Trophoblast cell (in vitro differentiated cells and primary cell): Measurements from ENCODE around the gene TRIP13.
"Not testable (repeated sequence)": the region's sequence is repeated elsewhere in the genome, so short reads cannot be mapped to it uniquely, and the experiment has no call there.

Source experiments
- DNase-seq, 2 donors: peaks; one replicate each; pipeline ENCODE4 v3.0.0-alpha.2; 2016
- H2AFZ ChIP-seq: 2 replicates; pipeline ENCODE4 v1.6.1; 2013; ENCODE audit warnings: low read length, moderate library complexity, mild to moderate bottlenecking; ENCODE audit not compliant: insufficient read depth, poor library complexity
- H2AK5ac ChIP-seq: 2 replicates; pipeline ENCODE4 v1.6.1; 2013; ENCODE audit warnings: mild to moderate bottlenecking, low read length
- H2BK120ac ChIP-seq: 2 replicates; pipeline ENCODE4 v1.6.1; 2013; ENCODE audit warnings: low read length, mild to moderate bottlenecking, moderate library complexity; ENCODE audit not compliant: insufficient read depth, poor library complexity
- H2BK12ac ChIP-seq: 2 replicates; pipeline ENCODE4 v1.6.1; 2013; ENCODE audit warnings: mild to moderate bottlenecking, low read length, moderate library complexity
- H2BK5ac ChIP-seq: 2 replicates; pipeline ENCODE4 v1.6.1; 2013; ENCODE audit warnings: low read length, low read depth, moderate library complexity, mild to moderate bottlenecking; ENCODE audit not compliant: poor library complexity
- H3K14ac ChIP-seq: 2 replicates; pipeline ENCODE4 v1.6.1; 2013; ENCODE audit warnings: mild to moderate bottlenecking, low read length
- H3K18ac ChIP-seq: 2 replicates; pipeline ENCODE4 v1.6.1; 2013; ENCODE audit warnings: mild to moderate bottlenecking, low read length
- H3K23ac ChIP-seq: 2 replicates; pipeline ENCODE4 v1.6.1; 2013; ENCODE audit warnings: low read length
- H3K27ac ChIP-seq: 2 replicates; pipeline ENCODE4 v1.5.1; 2013; ENCODE audit warnings: low read depth, mild to moderate bottlenecking, inconsistent platforms, low read length, moderate library complexity
- H3K27me3 ChIP-seq: 2 replicates; pipeline ENCODE4 v1.6.1; 2013; ENCODE audit warnings: inconsistent platforms, mild to moderate bottlenecking, low read length, moderate library complexity; ENCODE audit not compliant: insufficient read depth
- H3K36me3 ChIP-seq, 2 experiments: 1 replicate in 1 of 2; 2 replicates in 1 of 2; pipeline ENCODE4 v1.6.1; 2013; ENCODE audit warnings: low read length in 2 of 2, mild to moderate bottlenecking in 2 of 2, moderate library complexity in 1 of 2; ENCODE audit not compliant: insufficient read depth in 2 of 2, control insufficient read depth in 1 of 2
- H3K4ac ChIP-seq: 2 replicates; pipeline ENCODE4 v1.6.1; 2013; ENCODE audit warnings: low read depth, mild to moderate bottlenecking, low read length, moderate library complexity
- H3K4me1 ChIP-seq, 2 experiments: 1 replicate in 1 of 2; 2 replicates in 1 of 2; pipeline ENCODE4 v1.6.1; 2013; ENCODE audit warnings: low read length in 2 of 2, mild to moderate bottlenecking in 2 of 2, moderate library complexity in 1 of 2; ENCODE audit not compliant: insufficient read depth in 2 of 2, control insufficient read depth in 1 of 2
- H3K4me2 ChIP-seq: 2 replicates; pipeline ENCODE4 v1.6.1; 2013; ENCODE audit warnings: inconsistent platforms, mild to moderate bottlenecking, low read length, moderate library complexity
- H3K4me3 ChIP-seq: 2 replicates; pipeline ENCODE4 v1.5.1; 2013; ENCODE audit warnings: mild to moderate bottlenecking, low read depth, low read length, inconsistent platforms
- H3K79me1 ChIP-seq: one replicate; pipeline ENCODE4 v1.6.1; 2013; ENCODE audit warnings: low read length
- H3K79me2 ChIP-seq: 2 replicates; pipeline ENCODE4 v1.6.1; 2013; ENCODE audit warnings: low read length, mild to moderate bottlenecking; ENCODE audit not compliant: control insufficient read depth, insufficient read depth, poor library complexity
- H3K9ac ChIP-seq: 2 replicates; pipeline ENCODE4 v1.6.1; 2013; ENCODE audit warnings: mild to moderate bottlenecking, low read length
- H3K9me3 ChIP-seq: 2 replicates; pipeline ENCODE4 v1.6.1; 2013; ENCODE audit warnings: low read depth, mild to moderate bottlenecking, control low read depth, inconsistent platforms, low read length; ENCODE audit not compliant: insufficient read depth
- H4K12ac ChIP-seq: 2 replicates; pipeline ENCODE4 v1.6.1; 2013; ENCODE audit warnings: low read depth, mild to moderate bottlenecking, low read length, moderate library complexity
- H4K8ac ChIP-seq: 2 replicates; pipeline ENCODE4 v1.6.1; 2013; ENCODE audit warnings: low read depth, mild to moderate bottlenecking, low read length, moderate library complexity
- H4K91ac ChIP-seq: one replicate; pipeline ENCODE4 v1.6.1; 2013; ENCODE audit warnings: low read depth, mild to moderate bottlenecking, low read length, moderate library complexity
- WGBS: extraction: QIAGEN DNeasy Blood & Tissue Kit; methylation state at CpG from one replicate; pipeline ENCODE4 v1.1.7; 2013; ENCODE audit warnings: missing lambda C conversion rate; ENCODE audit not compliant: insufficient read length, insufficient coverage; ENCODE audit errors: extremely low coverage; 5-methylcytosine and 5-hydroxymethylcytosine counted together

The TRIP13 gene

DNA sequence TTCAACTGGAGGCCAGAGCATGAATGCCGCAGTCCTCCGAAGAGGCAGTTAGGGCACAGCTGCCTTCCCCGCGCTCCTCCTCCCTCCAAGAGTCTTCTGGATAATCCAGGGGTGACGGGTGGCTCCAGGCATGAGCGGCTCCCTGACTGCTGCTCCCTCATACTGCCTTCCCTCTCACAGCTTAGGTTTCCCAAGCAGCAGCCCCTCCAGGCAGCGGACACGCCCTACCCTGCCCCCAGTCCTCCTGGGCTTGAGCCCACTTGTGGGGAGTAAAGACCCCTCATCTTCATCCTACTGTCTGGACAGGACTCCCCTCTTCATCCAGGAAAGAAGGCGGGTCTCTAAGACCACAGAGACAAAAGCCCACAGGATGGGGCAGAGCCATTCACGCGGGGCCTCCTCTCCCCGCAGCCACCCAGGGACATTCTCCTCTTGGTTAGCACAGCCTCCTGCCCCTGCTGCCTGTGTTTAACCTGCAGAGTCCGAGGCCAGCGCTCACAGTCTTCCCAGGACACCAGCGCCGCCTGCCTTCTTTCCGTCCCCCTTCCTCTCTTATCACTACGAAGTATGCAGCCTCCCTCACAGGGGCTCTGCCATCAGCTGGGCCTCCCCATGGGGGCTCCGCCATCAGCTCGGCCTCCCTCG lies 47.5 kb upstream of the TRIP13 start:
- not testable (repeated sequence) for H3K14ac ChIP-seq, H3K79me2 ChIP-seq, H3K4me2 ChIP-seq, H3K4ac ChIP-seq, H3K79me1 ChIP-seq, H3K27ac ChIP-seq, H3K9me3 ChIP-seq, H3K4me3 ChIP-seq, H2AK5ac ChIP-seq, H2BK120ac ChIP-seq, H3K18ac ChIP-seq, H2AFZ ChIP-seq, H3K27me3 ChIP-seq, H2BK5ac ChIP-seq, H4K8ac ChIP-seq, H4K12ac ChIP-seq, H4K91ac ChIP-seq, DNase-seq, H3K23ac ChIP-seq, H3K4me1 ChIP-seq, H2BK12ac ChIP-seq
- Histone ChIP-seq H3K9ac (peak overlapping the region; percentile 43), H3K36me3 (peaks cover 3 to 13% of the 10 kb centered on the region in 2 experiments)
- WGBS = no CpG with 5 or more reads among the region's 21 CpGs

DNA sequence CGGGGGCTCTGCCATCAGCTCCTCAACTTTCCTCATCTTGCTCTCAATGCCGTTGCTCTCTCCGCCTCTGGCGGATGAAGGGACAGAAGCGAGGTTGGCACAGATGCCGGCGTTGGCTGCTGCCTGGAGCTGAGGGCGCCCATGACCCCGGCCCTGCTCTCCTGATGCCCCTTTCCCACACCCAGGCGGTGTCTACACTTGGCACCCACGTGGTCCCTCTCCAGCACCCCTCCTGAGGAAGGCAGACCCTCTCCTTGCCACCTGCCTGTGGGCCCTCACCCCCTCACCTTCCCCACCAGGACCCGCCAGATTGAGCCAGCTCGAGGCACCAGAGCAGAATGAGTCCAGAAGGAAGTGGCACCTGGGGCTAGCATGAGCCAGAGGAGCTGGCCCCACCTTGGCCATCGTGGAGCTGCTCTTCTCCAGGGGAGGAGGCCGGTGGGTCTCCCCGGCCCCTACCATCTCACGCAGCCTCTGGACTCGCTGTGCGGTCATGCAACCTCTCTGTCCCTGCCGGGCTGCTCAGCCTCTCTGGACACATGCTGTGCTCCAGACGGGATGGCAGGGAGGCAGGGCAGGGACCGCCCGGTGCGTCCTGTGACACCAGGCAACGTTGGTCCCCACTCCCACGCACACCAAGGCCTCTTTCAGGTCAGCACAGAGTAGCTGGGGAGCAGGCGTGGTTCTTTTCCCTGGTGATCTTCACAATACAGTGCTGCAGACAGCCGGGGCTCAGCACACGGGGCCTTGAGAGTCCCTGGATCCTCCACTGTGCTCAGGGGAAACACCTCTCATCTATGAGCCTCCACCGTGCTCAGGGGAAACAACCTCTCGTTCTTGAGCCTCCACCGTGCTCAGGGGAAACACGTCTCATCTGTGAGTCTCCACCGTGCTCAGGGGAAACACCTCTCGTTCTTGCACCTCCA lies 46.7 kb upstream of the TRIP13 start:
- not testable (repeated sequence) for H3K18ac ChIP-seq, H3K4ac ChIP-seq, H3K27me3 ChIP-seq, H4K91ac ChIP-seq, H2AFZ ChIP-seq, H3K27ac ChIP-seq, H2BK12ac ChIP-seq, H3K4me2 ChIP-seq, H3K4me3 ChIP-seq, H3K79me1 ChIP-seq, H3K9me3 ChIP-seq, H3K9ac ChIP-seq, H2BK120ac ChIP-seq, H2BK5ac ChIP-seq, H3K14ac ChIP-seq, H2AK5ac ChIP-seq, H4K12ac ChIP-seq, H4K8ac ChIP-seq, DNase-seq, H3K23ac ChIP-seq, H3K79me2 ChIP-seq, H3K4me1 ChIP-seq
- H3K36me3 ChIP-seq = peaks cover 3 to 10% of the 10 kb centered on the region in 2 experiments
- no CpG with 5 or more reads among the region's 35 CpGs for WGBS

DNA sequence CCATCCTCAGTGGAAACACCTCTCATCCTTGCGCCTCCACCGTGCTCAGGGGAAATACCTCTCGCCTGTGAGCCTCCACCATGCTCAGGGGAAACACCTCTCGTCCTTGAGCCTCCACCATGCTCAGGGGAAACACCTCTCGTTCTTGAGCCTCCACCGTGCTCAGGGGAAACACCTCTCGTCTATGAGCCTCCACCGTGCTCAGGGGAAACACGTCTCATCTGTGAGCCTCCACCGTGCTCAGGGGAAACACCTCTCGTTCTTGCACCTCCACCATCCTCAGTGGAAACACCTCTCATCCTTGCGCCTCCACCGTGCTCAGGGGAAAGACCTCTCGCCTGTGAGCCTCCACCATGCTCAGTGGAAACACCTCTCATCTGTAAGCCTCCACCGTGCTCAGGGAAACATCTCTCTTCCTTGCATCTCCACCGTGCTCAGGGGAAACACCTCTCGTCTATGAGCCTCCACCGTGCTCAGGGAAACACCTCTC lies 46.0 kb upstream of the TRIP13 start:
- not testable (repeated sequence) for H2BK5ac ChIP-seq, H2BK12ac ChIP-seq, H3K27ac ChIP-seq, H3K9ac ChIP-seq, DNase-seq, H3K79me1 ChIP-seq, H2AK5ac ChIP-seq, H3K36me3 ChIP-seq, H3K4me3 ChIP-seq, H3K79me2 ChIP-seq, H3K4me2 ChIP-seq, H3K14ac ChIP-seq, H2AFZ ChIP-seq, H3K18ac ChIP-seq, H3K4ac ChIP-seq, H4K12ac ChIP-seq, H3K23ac ChIP-seq, H2BK120ac ChIP-seq, H4K91ac ChIP-seq, H3K27me3 ChIP-seq, H3K9me3 ChIP-seq, H4K8ac ChIP-seq
- H3K4me1 ChIP-seq = peaks cover 3 to 11% of the 10 kb centered on the region in 2 experiments
- WGBS = no CpG with 5 or more reads among the region's 18 CpGs

GRCh38 chr5:847212-847611 lies 45.5 kb upstream of the TRIP13 start:
- H3K79me1 ChIP-seq, H3K4me3 ChIP-seq, H3K9ac ChIP-seq, H2BK120ac ChIP-seq, H3K27me3 ChIP-seq, H2BK5ac ChIP-seq, H4K8ac ChIP-seq, H4K91ac ChIP-seq, H3K9me3 ChIP-seq, DNase-seq, H3K18ac ChIP-seq, H3K79me2 ChIP-seq, H3K14ac ChIP-seq, H3K27ac ChIP-seq, H2AK5ac ChIP-seq, H3K4ac ChIP-seq, H4K12ac ChIP-seq, H3K23ac ChIP-seq, H2BK12ac ChIP-seq, H2AFZ ChIP-seq, H3K4me2 ChIP-seq, H3K36me3 ChIP-seq: not testable (repeated sequence)
- no CpG with 5 or more reads among the region's 18 CpGs for WGBS
- H3K4me1 ChIP-seq = peaks cover 3 to 11% of the 10 kb centered on the region in 2 experiments
